Activated T-helper 1 cell treated with anti-CD3 and anti-CD28 coated beads, Interleukin-12 subunit alpha, Interleukin-12 subunit beta, Interleukin-2, Interleukin-4 antibody, amounts not matched to agents 30 ng/mL and 10 ng/mL and 1 ng/mL, durations not matched to agents 14 hours and 24 hours and 36 hours (primary cell): ENCODE data around the gene UPK3A. TPM values are rescaled to one million over a fixed set of nuclear protein-coding genes. Genes with fewer than 3 reads are reported as not detected.
"Not testable (repeated sequence)": the region's sequence is repeated elsewhere in the genome, so short reads cannot be mapped to it uniquely, and the experiment has no call there.

Source experiments
- DNase-seq: peaks from one replicate; pipeline ENCODE4 v3.0.0; 2021; ENCODE audit warnings: low spot score
- H3K27ac Mint-ChIP-seq: one replicate; pipeline ENCODE4 v1.8.0; 2021; ENCODE audit warnings: mild to moderate bottlenecking, mixed read lengths
- H3K27me3 Mint-ChIP-seq: one replicate; pipeline ENCODE4 v1.8.0; 2022; ENCODE audit warnings: mild to moderate bottlenecking, moderate library complexity, mixed read lengths; ENCODE audit not compliant: insufficient read depth
- H3K36me3 Mint-ChIP-seq: one replicate; pipeline ENCODE4 v1.8.0; 2021; ENCODE audit warnings: low read depth, mixed read lengths
- H3K4me1 Mint-ChIP-seq: one replicate; pipeline ENCODE4 v1.8.0; 2021; ENCODE audit warnings: low read depth, mixed read lengths
- H3K4me3 Mint-ChIP-seq: one replicate; pipeline ENCODE4 v1.8.0; 2021; ENCODE audit warnings: mild to moderate bottlenecking, moderate library complexity, mixed read lengths
- H3K9me3 Mint-ChIP-seq: one replicate; pipeline ENCODE4 v1.8.0; 2021; ENCODE audit warnings: mixed read lengths
- intact Hi-C: fragments of 100-400 bp; cut with micrococcal nuclease; formaldehyde crosslinking; loops from one replicate; pipeline ENCODE4 v1.15.1; 2024
- total RNA-seq: library from RNA; stranded (reverse); gene quantifications from 2 replicates; pipeline ENCODE4 v1.2.3, GENCODE V29; 2022

Gene UPK3A
- total RNA-seq, 1 donor from 2014 or later, result not detected

GRCh38 chr22:45321827-45322226, 37.1 kb downstream of the UPK3A start:
- Mint-ChIP-seq H3K4me1 (peaks cover 68% of the 10 kb centered on the region), H3K9me3 (no peaks in the 10 kb centered on the region), H3K27ac (peak overlapping the region; percentile 80), H3K36me3 (peaks cover 32% of the 10 kb centered on the region), H3K4me3 (no peak overlapping the region), H3K27me3 (no peaks in the 10 kb centered on the region)
- intact Hi-C loops, result no loop called here
- DNase-seq, result no peak

GRCh38 chr22:45322873-45323525, 38.2 kb downstream of the UPK3A start:
- peaks cover 38% of the 10 kb centered on the region for H3K36me3 Mint-ChIP-seq
- no peaks in the 10 kb centered on the region for H3K9me3 Mint-ChIP-seq
- no peak overlapping the region for H3K27ac Mint-ChIP-seq
- DNase-seq, result no peak
- H3K4me1 Mint-ChIP-seq, result peaks cover 56% of the 10 kb centered on the region
- intact Hi-C loops, result no loop called here
- no peak overlapping the region for H3K4me3 Mint-ChIP-seq
- H3K27me3 Mint-ChIP-seq, result no peaks in the 10 kb centered on the region

- intact Hi-C loops, result no loop called here
- no peak for DNase-seq
- Mint-ChIP-seq H3K4me3 (no peak overlapping the region), H3K27ac (no peak overlapping the region), H3K27me3 (no peaks in the 10 kb centered on the region), H3K4me1 (peaks cover 49% of the 10 kb centered on the region), H3K9me3 (no peaks in the 10 kb centered on the region), H3K36me3 (peaks cover 38% of the 10 kb centered on the region)
These were observed 38.9 kb downstream of the UPK3A start for GRCh38 chr22:45323695-45324094.

GRCh38 chr22:45324311-45324711, 39.6 kb downstream of the UPK3A start:
- no peak overlapping the region for H3K4me3 Mint-ChIP-seq
- intact Hi-C loops, result no loop called here
- DNase-seq, result no peak
- peaks cover 45% of the 10 kb centered on the region for H3K4me1 Mint-ChIP-seq
- H3K27ac Mint-ChIP-seq, result no peak overlapping the region
- H3K9me3 Mint-ChIP-seq, result no peaks in the 10 kb centered on the region
- H3K27me3 Mint-ChIP-seq, result no peaks in the 10 kb centered on the region
- peaks cover 41% of the 10 kb centered on the region for H3K36me3 Mint-ChIP-seq

- H3K27me3 Mint-ChIP-seq, DNase-seq, H3K9me3 Mint-ChIP-seq, intact Hi-C loops, H3K4me3 Mint-ChIP-seq: not testable (repeated sequence)
- peaks cover 48% of the 10 kb centered on the region for H3K36me3 Mint-ChIP-seq
- peak overlapping the region; percentile 34 for H3K27ac Mint-ChIP-seq
- peaks cover 21% of the 10 kb centered on the region for H3K4me1 Mint-ChIP-seq
These were observed 43.5 kb downstream of the UPK3A start for GRCh38 chr22:45328261-45328660.

- no peak for DNase-seq
- no peaks in the 10 kb centered on the region for H3K27me3 Mint-ChIP-seq
- H3K4me3 Mint-ChIP-seq, result no peak overlapping the region
- peaks cover 15% of the 10 kb centered on the region for H3K4me1 Mint-ChIP-seq
- H3K36me3 Mint-ChIP-seq, result peaks cover 41% of the 10 kb centered on the region
- peak overlapping the region; percentile 19 for H3K27ac Mint-ChIP-seq
- no peaks in the 10 kb centered on the region for H3K9me3 Mint-ChIP-seq
- intact Hi-C loops, result no loop called here
These were observed 44.2 kb downstream of the UPK3A start for GRCh38 chr22:45328822-45329529.

GRCh38 chr22:45329530-45329936, 44.8 kb downstream of the UPK3A start:
- peaks cover 45% of the 10 kb centered on the region for H3K36me3 Mint-ChIP-seq
- intact Hi-C loops, result no loop called here
- no peak overlapping the region for H3K4me3 Mint-ChIP-seq
- H3K27ac Mint-ChIP-seq, result peak overlapping the region; percentile 19
- no peaks in the 10 kb centered on the region for H3K9me3 Mint-ChIP-seq
- no peaks in the 10 kb centered on the region for H3K27me3 Mint-ChIP-seq
- peaks cover 19% of the 10 kb centered on the region for H3K4me1 Mint-ChIP-seq
- DNase-seq, result no peak

- no peaks in the 10 kb centered on the region for H3K27me3 Mint-ChIP-seq
- intact Hi-C loops, result no loop called here
- DNase-seq, result no peak
- H3K36me3 Mint-ChIP-seq, result peaks cover 44% of the 10 kb centered on the region
- no peak overlapping the region for H3K4me3 Mint-ChIP-seq
- H3K4me1 Mint-ChIP-seq, result peaks cover 15% of the 10 kb centered on the region
- no peaks in the 10 kb centered on the region for H3K9me3 Mint-ChIP-seq
- no peak overlapping the region for H3K27ac Mint-ChIP-seq
These were observed 45.8 kb downstream of the UPK3A start for GRCh38 chr22:45330548-45330947.

- Mint-ChIP-seq H3K4me1 (peaks cover 14% of the 10 kb centered on the region), H3K27me3 (no peaks in the 10 kb centered on the region), H3K27ac (no peak overlapping the region), H3K36me3 (peaks cover 45% of the 10 kb centered on the region), H3K4me3 (no peak overlapping the region), H3K9me3 (no peaks in the 10 kb centered on the region)
- intact Hi-C loops, result no loop called here
- DNase-seq, result no peak
These were observed 46.7 kb downstream of the UPK3A start for GRCh38 chr22:45331486-45331885.

GRCh38 chr22:45332001-45332400, 47.3 kb downstream of the UPK3A start:
- H3K4me3 Mint-ChIP-seq, result no peak overlapping the region
- no peaks in the 10 kb centered on the region for H3K27me3 Mint-ChIP-seq
- H3K9me3 Mint-ChIP-seq, result no peaks in the 10 kb centered on the region
- H3K27ac Mint-ChIP-seq, result no peak overlapping the region
- H3K36me3 Mint-ChIP-seq, result peaks cover 50% of the 10 kb centered on the region
- H3K4me1 Mint-ChIP-seq, result peaks cover 14% of the 10 kb centered on the region
- intact Hi-C loops, result no loop called here
- no peak for DNase-seq

- H3K4me1 Mint-ChIP-seq, result peaks cover 14% of the 10 kb centered on the region
- no peaks in the 10 kb centered on the region for H3K9me3 Mint-ChIP-seq
- H3K27ac Mint-ChIP-seq, result no peak overlapping the region
- no peak overlapping the region for H3K4me3 Mint-ChIP-seq
- DNase-seq, result no peak
- intact Hi-C loops, result no loop called here
- H3K27me3 Mint-ChIP-seq, result no peaks in the 10 kb centered on the region
- peaks cover 56% of the 10 kb centered on the region for H3K36me3 Mint-ChIP-seq
These were observed 49.3 kb downstream of the UPK3A start for GRCh38 chr22:45334068-45334467.

- DNase-seq, result no peak
- Mint-ChIP-seq H3K27me3 (no peaks in the 10 kb centered on the region), H3K27ac (no peak overlapping the region), H3K9me3 (no peaks in the 10 kb centered on the region), H3K36me3 (peaks cover 52% of the 10 kb centered on the region), H3K4me3 (no peak overlapping the region), H3K4me1 (peaks cover 10% of the 10 kb centered on the region)
- intact Hi-C loops, result no loop called here
These were observed 49.8 kb downstream of the UPK3A start for GRCh38 chr22:45334528-45334927.

GRCh38 chr22:45335021-45335818, 50.5 kb downstream of the UPK3A start:
- Mint-ChIP-seq H3K27ac (no peak overlapping the region), H3K4me3 (no peak overlapping the region), H3K27me3 (no peaks in the 10 kb centered on the region), H3K36me3 (peaks cover 53% of the 10 kb centered on the region), H3K4me1 (peaks cover 10% of the 10 kb centered on the region), H3K9me3 (no peaks in the 10 kb centered on the region)
- intact Hi-C loops, result no loop called here
- DNase-seq, result no peak
